ENCODE data around the gene SMCO2. TPM values are rescaled to one million over a fixed set of nuclear protein-coding genes. Genes with fewer than 3 reads are reported as not detected.

Gene SMCO2
- total and polyA plus RNA-seq, 9 of the 15 experiments (the other 6 are each of a cell fraction or from before 2014, with no cell fraction given), result not detected

DNA sequence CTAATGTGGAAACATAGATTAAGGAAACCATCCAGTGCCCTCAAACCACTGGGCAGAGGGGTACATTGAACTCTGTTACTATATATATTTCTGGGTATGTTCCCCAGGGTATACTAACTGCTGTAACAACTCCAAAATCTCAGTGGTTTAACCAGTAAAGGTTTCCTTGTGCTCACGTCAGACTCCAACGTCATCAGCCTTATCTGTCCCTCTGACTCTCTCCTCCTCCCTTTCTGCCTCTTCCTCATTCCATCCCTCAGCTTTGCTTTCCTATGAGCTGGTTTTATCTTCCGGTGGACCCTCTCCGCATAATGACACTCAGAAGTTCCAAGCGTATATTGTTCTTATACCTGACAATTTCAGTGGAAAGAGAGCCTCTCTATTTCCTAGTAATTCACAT, 21.2 kb upstream of the SMCO2 start:
- TF ChIP-seq CREM (IDR thresholded peaks at IDR 0.05; ENCODE audit: low read depth) (peak; percentile 74), SRSF1 (IDR thresholded peaks at IDR 0.05; ENCODE audit: low read depth, low read length) (no peak), GABPA (tag; conservative IDR thresholded peaks at IDR 0.05; ENCODE audit: low read depth) (0 out of 2 replicates have a peak, but pooled peaks have one; percentile 13), SPI1 (IDR thresholded peaks at IDR 0.05; ENCODE audit: borderline replicate concordance, low read depth, low read length) (peak; percentile 18; the same call in 1 of the 2 replicates), ZNF316 (IDR thresholded peaks at IDR 0.05) (no peak), ATF1 (CRISPR knock-in tag; IDR thresholded peaks at IDR 0.05) (no peak), ATF1 (tag; IDR thresholded peaks at IDR 0.05) (0 out of 2 replicates have a peak, but pooled peaks have one; percentile 15), SMAD1 (IDR thresholded peaks at IDR 0.05; ENCODE audit: low read depth, low read length, partially characterized antibody) (no peak)
- TF ChIP-seq, protein P1, sequence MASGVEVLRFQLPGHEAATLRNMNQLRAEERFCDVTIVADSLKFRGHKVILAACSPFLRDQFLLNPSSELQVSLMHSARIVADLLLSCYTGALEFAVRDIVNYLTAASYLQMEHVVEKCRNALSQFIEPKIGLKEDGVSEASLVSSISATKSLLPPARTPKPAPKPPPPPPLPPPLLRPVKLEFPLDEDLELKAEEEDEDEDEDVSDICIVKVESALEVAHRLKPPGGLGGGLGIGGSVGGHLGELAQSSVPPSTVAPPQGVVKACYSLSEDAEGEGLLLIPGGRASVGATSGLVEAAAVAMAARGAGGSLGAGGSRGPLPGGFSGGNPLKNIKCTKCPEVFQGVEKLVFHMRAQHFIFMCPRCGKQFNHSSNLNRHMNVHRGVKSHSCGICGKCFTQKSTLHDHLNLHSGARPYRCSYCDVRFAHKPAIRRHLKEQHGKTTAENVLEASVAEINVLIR (CRISPR knock-in tag; IDR thresholded peaks at IDR 0.05), result peak; percentile 42; the same call in 1 of the 2 replicates
- no peaks in the 10 kb centered on the region for H4K20me1 ChIP-seq (replicated peaks; ENCODE audit: control insufficient read depth, insufficient read depth, low read length)
- DNase-seq (ENCODE audit: extremely low read depth in 1 of 4, low spot score in 3 of 4), result no peak
- CTCF ChIA-PET (ENCODE audit: low intra/inter-chr PET ratio), result no interaction called here
- intact Hi-C loops (cut with micrococcal nuclease) (no loop called here), in situ Hi-C loops (cut with MboI) (no loop called here)
- no TSS peak for BruUV-seq (replicated peaks)
- FAIRE-seq, result no peak
- no peak overlapping the region for H3K4me3 ChIP-seq
- H3K27ac ChIP-seq (ENCODE audit: extremely low read depth, low read depth, low read length), result no peak overlapping the region
- no peaks in the 10 kb centered on the region; a peak in 1 of 5 replicates for H3K4me1 ChIP-seq (replicated peaks in 1 of 2; ENCODE audit: control insufficient read depth in 2 of 2, insufficient read depth in 2 of 2, low read length in 2 of 2)
- 20% methylated on average over 5 of the region's 5 CpGs for WGBS (ENCODE audit: insufficient coverage, low coverage, missing lambda C conversion rate)
- H3K9me1 ChIP-seq (ENCODE audit: control insufficient read depth, insufficient read depth, low read length), result no peaks in the 10 kb centered on the region
- H3K9me3 ChIP-seq (replicated peaks; ENCODE audit: control insufficient read depth, insufficient read depth, low read depth, low read length), result no peaks in the 10 kb centered on the region
- POLR2A ChIA-PET, result interaction anchor here (0.9 kb wide), 1 partner anchor 104 kb away, joined by 3 read pairs; no protein-coding TSS in a partner anchor
- no peak overlapping the region for H3K4me2 ChIP-seq (ENCODE audit: insufficient read depth, low read length)
- H3K79me2 ChIP-seq (ENCODE audit: control insufficient read depth, insufficient read depth, low read length), result no peaks in the 10 kb centered on the region
- ATAC-seq, result no peak
- peaks cover 0 to 3% of the 10 kb centered on the region in 2 experiments; a peak in 2 of 5 replicates for H3K27me3 ChIP-seq (ENCODE audit: control insufficient read depth in 2 of 2, insufficient read depth in 2 of 2, low read length in 2 of 2)
- no peak overlapping the region for H2AFZ ChIP-seq (ENCODE audit: low read depth, low read length)
- H3K36me3 ChIP-seq (ENCODE audit: control insufficient read depth, insufficient read depth, low read length), result no peaks in the 10 kb centered on the region
- H3K9ac ChIP-seq (ENCODE audit: insufficient read depth in 1 of 2, low read depth in 2 of 2, low read length in 2 of 2), result no peak overlapping the region

Data from K562 (cell line).